ENCODE measurements around the gene CD8A.

The CD8A gene

DNA sequence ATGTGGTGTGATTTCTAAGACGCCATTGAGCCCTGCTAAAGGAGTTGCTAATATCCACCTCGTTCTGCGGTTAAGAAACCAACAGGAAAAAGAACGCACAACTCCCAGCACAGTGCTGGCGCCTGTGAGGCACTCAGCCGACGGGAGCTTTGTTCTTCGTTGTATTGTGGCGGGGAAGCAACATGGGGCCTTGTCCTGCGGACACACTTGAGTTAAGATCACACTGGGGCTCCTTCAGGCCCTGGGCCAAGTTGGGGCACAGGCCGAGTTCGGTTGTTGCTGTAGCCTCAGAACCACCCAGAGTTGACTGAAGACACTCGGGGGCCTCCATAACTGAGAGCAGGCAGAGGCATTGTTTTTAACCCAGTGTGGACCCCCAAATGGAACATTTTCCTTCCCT is 30.6 kb upstream of the CD8A start:
- no peak for DNase-seq (ENCODE audit: extremely low spot score)
- no peak for TF ChIP-seq ELF4 (IDR thresholded peaks at IDR 0.05)
- no peak for TF ChIP-seq SUZ12 (IDR thresholded peaks at IDR 0.05)
- no peak for TF ChIP-seq ZNF384 (IDR thresholded peaks at IDR 0.05)
- no peak for TF ChIP-seq PKNOX1 (IDR thresholded peaks at IDR 0.05)
- TF ChIP-seq TARDBP (IDR thresholded peaks at IDR 0.05) = no peak
- no peak for TF ChIP-seq HDGF (IDR thresholded peaks at IDR 0.05; ENCODE audit: borderline replicate concordance)
- TF ChIP-seq FOXM1 (IDR thresholded peaks at IDR 0.05; ENCODE audit: borderline replicate concordance) = no peak
- TF ChIP-seq FOXA1 (IDR thresholded peaks at IDR 0.05) = no peak
- no peak for TF ChIP-seq SP1 (IDR thresholded peaks at IDR 0.05)
- TF ChIP-seq NFRKB (IDR thresholded peaks at IDR 0.05) = no peak
- TF ChIP-seq ARNT (IDR thresholded peaks at IDR 0.05) = no peak
- no peak for TF ChIP-seq FOXK2 (IDR thresholded peaks at IDR 0.05)
- TF ChIP-seq BHLHE40 (IDR thresholded peaks at IDR 0.05; ENCODE audit: borderline replicate concordance) = no peak
- no peak for TF ChIP-seq CTBP1 (IDR thresholded peaks at IDR 0.05; ENCODE audit: borderline replicate concordance)
- no peak for TF ChIP-seq L3MBTL2 (conservative IDR thresholded peaks at IDR 0.05)
- no peak for TF ChIP-seq LEF1 (IDR thresholded peaks at IDR 0.05; ENCODE audit: borderline replicate concordance)
- POLR2A ChIA-PET = no interaction called here
- CTCF ChIA-PET = no interaction called here

DNA sequence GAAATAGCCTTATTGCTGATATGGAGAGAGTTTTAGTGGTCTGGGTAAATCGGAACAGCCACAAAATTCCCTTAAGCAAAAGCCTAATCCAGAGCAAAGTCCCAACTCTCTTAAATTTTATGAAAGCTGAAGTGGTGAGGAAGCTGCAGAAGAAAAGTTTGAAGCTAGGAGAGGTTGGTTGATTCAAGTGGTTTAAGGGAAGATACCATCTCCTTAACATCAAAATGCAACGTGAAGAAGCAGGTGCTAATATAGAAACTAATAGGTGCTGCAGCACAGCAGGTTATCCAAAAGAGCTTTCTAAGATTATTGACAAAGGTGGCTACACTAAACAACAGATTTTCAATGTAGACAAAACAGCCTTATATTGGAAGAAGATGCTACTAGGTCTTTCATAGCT is 28.2 kb upstream of the CD8A start:
- CTCF ChIA-PET = interaction anchor here (0.5 kb wide), 1 partner anchor 14 kb away, joined by 4 read pairs; no protein-coding TSS in a partner anchor
- POLR2A ChIA-PET = no interaction called here
- no peak for DNase-seq (ENCODE audit: extremely low spot score)
- TF ChIP-seq HDGF (IDR thresholded peaks at IDR 0.05; ENCODE audit: borderline replicate concordance) (no peak), TARDBP (IDR thresholded peaks at IDR 0.05) (no peak), L3MBTL2 (conservative IDR thresholded peaks at IDR 0.05) (no peak), CTBP1 (IDR thresholded peaks at IDR 0.05; ENCODE audit: borderline replicate concordance) (no peak), FOXA1 (IDR thresholded peaks at IDR 0.05) (no peak), ARNT (IDR thresholded peaks at IDR 0.05) (no peak), FOXK2 (IDR thresholded peaks at IDR 0.05) (no peak), FOXM1 (IDR thresholded peaks at IDR 0.05; ENCODE audit: borderline replicate concordance) (no peak), ELF4 (IDR thresholded peaks at IDR 0.05) (no peak), BHLHE40 (IDR thresholded peaks at IDR 0.05; ENCODE audit: borderline replicate concordance) (no peak), SP1 (IDR thresholded peaks at IDR 0.05) (no peak), ZNF384 (IDR thresholded peaks at IDR 0.05) (no peak), PKNOX1 (IDR thresholded peaks at IDR 0.05) (no peak), LEF1 (IDR thresholded peaks at IDR 0.05; ENCODE audit: borderline replicate concordance) (no peak), SUZ12 (IDR thresholded peaks at IDR 0.05) (no peak)

- no peak for DNase-seq (ENCODE audit: extremely low spot score)
- ChIA-PET CTCF (no interaction called here), POLR2A (no interaction called here)
- no peak for TF ChIP-seq NFRKB (IDR thresholded peaks at IDR 0.05)
Observed at GRCh38 chr2:86818114-86818801, 27.5 kb upstream of the CD8A start.

- no peak for DNase-seq (ENCODE audit: extremely low spot score)
- no peak for TF ChIP-seq BHLHE40 (IDR thresholded peaks at IDR 0.05; ENCODE audit: borderline replicate concordance)
- no peak for TF ChIP-seq NFRKB (IDR thresholded peaks at IDR 0.05)
- TF ChIP-seq ARNT (IDR thresholded peaks at IDR 0.05) = no peak
- no peak for TF ChIP-seq CTBP1 (IDR thresholded peaks at IDR 0.05; ENCODE audit: borderline replicate concordance)
- TF ChIP-seq ELF4 (IDR thresholded peaks at IDR 0.05) = no peak
- TF ChIP-seq PKNOX1 (IDR thresholded peaks at IDR 0.05) = no peak
- TF ChIP-seq FOXM1 (IDR thresholded peaks at IDR 0.05; ENCODE audit: borderline replicate concordance) = no peak
- TF ChIP-seq ZNF384 (IDR thresholded peaks at IDR 0.05) = no peak
- TF ChIP-seq FOXK2 (IDR thresholded peaks at IDR 0.05) = no peak
- CTCF ChIA-PET = no interaction called here
- POLR2A ChIA-PET = no interaction called here
Observed at GRCh38 chr2:86815611-86816010, 24.9 kb upstream of the CD8A start.

DNA sequence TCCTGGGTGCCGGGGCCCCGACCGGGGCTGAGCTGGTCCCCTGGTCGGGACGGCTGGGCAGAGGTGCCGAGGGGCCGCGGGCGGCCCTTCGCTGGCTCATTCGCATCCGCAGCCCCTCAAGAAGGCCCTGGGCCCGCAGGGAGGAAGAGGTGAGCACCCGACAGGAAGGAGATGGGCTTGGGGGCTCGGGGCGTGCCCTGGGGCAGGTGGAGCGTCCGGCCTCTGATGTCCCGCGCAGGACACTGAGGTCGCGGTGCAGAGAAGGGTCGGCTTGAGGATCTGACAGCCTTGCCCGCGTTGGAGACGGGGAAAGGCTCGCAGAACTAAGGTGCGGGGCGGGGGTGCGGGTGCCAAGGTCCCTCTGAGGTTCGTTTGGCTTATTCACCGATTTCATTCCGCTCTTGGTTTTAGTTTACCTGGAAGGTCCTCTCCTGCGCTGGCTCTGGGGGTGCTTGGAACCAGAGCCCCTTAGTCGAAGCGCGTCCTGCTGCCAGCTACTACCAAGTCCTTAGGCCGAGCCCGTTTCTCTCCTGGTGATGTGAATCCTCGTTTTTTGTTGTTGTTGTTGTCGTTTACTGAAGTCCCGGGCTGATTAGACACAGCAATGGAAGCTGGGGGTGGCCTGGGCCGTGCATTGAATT is 18.9 kb upstream of the CD8A start:
- CTCF ChIA-PET = no interaction called here
- no peak for DNase-seq (ENCODE audit: extremely low spot score)
- POLR2A ChIA-PET = no interaction called here
- no peak for TF ChIP-seq CTBP1 (IDR thresholded peaks at IDR 0.05; ENCODE audit: borderline replicate concordance)
- no peak for TF ChIP-seq BHLHE40 (IDR thresholded peaks at IDR 0.05; ENCODE audit: borderline replicate concordance)
- no peak for TF ChIP-seq NFRKB (IDR thresholded peaks at IDR 0.05)
- TF ChIP-seq ARNT (IDR thresholded peaks at IDR 0.05) = no peak
- no peak for TF ChIP-seq SP1 (IDR thresholded peaks at IDR 0.05)
- TF ChIP-seq FOXK2 (IDR thresholded peaks at IDR 0.05) = no peak
- TF ChIP-seq LEF1 (IDR thresholded peaks at IDR 0.05; ENCODE audit: borderline replicate concordance) = no peak
- no peak for TF ChIP-seq TARDBP (IDR thresholded peaks at IDR 0.05)
- TF ChIP-seq SUZ12 (IDR thresholded peaks at IDR 0.05) = no peak
- TF ChIP-seq HDGF (IDR thresholded peaks at IDR 0.05; ENCODE audit: borderline replicate concordance) = no peak
- no peak for TF ChIP-seq FOXM1 (IDR thresholded peaks at IDR 0.05; ENCODE audit: borderline replicate concordance)
- no peak for TF ChIP-seq ELF4 (IDR thresholded peaks at IDR 0.05)
- TF ChIP-seq PKNOX1 (IDR thresholded peaks at IDR 0.05) = no peak
- no peak for TF ChIP-seq FOXA1 (IDR thresholded peaks at IDR 0.05)
- TF ChIP-seq ZNF384 (IDR thresholded peaks at IDR 0.05) = no peak
- no peak for TF ChIP-seq L3MBTL2 (conservative IDR thresholded peaks at IDR 0.05)
